ENCODE results near the gene TRAF1.

TRAF1 gene

GRCh38 chr9:120909904-120910303 lies 16.7 kb downstream of the TRAF1 start:
- no peak for DNase-seq (ENCODE audit: low spot score)

- DNase-seq (ENCODE audit: low spot score) = no peak
These were observed 21.1 kb downstream of the TRAF1 start for GRCh38 chr9:120905315-120906164.

- no peak for DNase-seq (ENCODE audit: low spot score)
These were observed 21.7 kb downstream of the TRAF1 start for GRCh38 chr9:120904978-120905301.

- no peak for DNase-seq (ENCODE audit: low spot score)
These were observed 22.3 kb downstream of the TRAF1 start for GRCh38 chr9:120904061-120904977.

GRCh38 chr9:120902569-120903535 lies 23.7 kb downstream of the TRAF1 start:
- no peak for DNase-seq (ENCODE audit: low spot score)

- DNase-seq (ENCODE audit: low spot score) = no peak
These were observed 24.6 kb downstream of the TRAF1 start for GRCh38 chr9:120901755-120902568.

- DNase-seq (ENCODE audit: low spot score) = no peak
These were observed 25.8 kb downstream of the TRAF1 start for GRCh38 chr9:120900824-120901223.

- no peak for DNase-seq (ENCODE audit: low spot score)
These were observed 27.0 kb downstream of the TRAF1 start for GRCh38 chr9:120899490-120900068.

- DNase-seq (ENCODE audit: low spot score) = no peak
These were observed 28.2 kb downstream of the TRAF1 start for GRCh38 chr9:120898396-120898795.

GRCh38 chr9:120895951-120896350 lies 30.6 kb downstream of the TRAF1 start:
- no peak for DNase-seq (ENCODE audit: low spot score)

GRCh38 chr9:120894321-120895148 lies 32.1 kb downstream of the TRAF1 start:
- DNase-seq (ENCODE audit: low spot score) = no peak

GRCh38 chr9:120893611-120894307 lies 32.8 kb downstream of the TRAF1 start:
- no peak for DNase-seq (ENCODE audit: low spot score)

- no peak for DNase-seq (ENCODE audit: low spot score)
These were observed 33.6 kb downstream of the TRAF1 start for GRCh38 chr9:120892748-120893610.

- DNase-seq (ENCODE audit: low spot score) = no peak
These were observed 34.5 kb downstream of the TRAF1 start for GRCh38 chr9:120891884-120892747.

GRCh38 chr9:120891245-120891883 lies 35.2 kb downstream of the TRAF1 start:
- no peak for DNase-seq (ENCODE audit: low spot score)
